Measurements from ENCODE around the gene TMC1.

DNA sequence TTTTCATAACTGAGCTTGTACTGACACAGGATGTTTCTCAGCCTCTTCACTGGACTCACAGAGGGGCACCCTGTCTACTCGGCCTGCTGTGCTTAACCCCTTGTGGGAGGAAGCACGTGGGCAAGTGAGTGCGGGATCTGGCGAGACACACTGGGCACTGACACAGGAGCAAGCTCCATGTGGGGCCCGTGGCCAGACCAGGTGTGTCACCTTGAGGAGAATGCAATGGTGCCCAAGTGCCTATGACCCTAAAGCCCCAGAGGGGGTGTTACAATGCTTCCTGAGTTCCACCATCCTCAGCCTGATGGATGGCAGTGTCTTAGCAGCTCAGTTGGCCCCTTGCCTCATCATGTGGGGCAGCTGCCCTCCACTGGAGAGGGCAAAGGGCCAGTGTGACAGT is 302.6 kb downstream of the TMC1 start:
- TF ChIP-seq, protein P1, sequence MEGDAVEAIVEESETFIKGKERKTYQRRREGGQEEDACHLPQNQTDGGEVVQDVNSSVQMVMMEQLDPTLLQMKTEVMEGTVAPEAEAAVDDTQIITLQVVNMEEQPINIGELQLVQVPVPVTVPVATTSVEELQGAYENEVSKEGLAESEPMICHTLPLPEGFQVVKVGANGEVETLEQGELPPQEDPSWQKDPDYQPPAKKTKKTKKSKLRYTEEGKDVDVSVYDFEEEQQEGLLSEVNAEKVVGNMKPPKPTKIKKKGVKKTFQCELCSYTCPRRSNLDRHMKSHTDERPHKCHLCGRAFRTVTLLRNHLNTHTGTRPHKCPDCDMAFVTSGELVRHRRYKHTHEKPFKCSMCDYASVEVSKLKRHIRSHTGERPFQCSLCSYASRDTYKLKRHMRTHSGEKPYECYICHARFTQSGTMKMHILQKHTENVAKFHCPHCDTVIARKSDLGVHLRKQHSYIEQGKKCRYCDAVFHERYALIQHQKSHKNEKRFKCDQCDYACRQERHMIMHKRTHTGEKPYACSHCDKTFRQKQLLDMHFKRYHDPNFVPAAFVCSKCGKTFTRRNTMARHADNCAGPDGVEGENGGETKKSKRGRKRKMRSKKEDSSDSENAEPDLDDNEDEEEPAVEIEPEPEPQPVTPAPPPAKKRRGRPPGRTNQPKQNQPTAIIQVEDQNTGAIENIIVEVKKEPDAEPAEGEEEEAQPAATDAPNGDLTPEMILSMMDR (conservative IDR thresholded peaks at IDR 0.05 in 1 of 2, IDR thresholded peaks at IDR 0.05 in 1 of 2; ENCODE audit: extremely low read depth in 1 of 2, insufficient read depth in 1 of 2, low read depth in 1 of 2, low read length in 2 of 2): no peak
- no peak for TF ChIP-seq EZH2 (IDR thresholded peaks at IDR 0.05; ENCODE audit: borderline replicate concordance, low read length)
